OCI-LY7 (cell line): ENCODE data around the gene SLC25A11.

Experiments used
- CTCF ChIP-seq: fragments of 200-600 bp; sonication (generic); conservative IDR thresholded peaks from 2 replicates; pipeline ENCODE4 v1.5.1; 2014; ENCODE audit warnings: mild to moderate bottlenecking, antibody characterized with exemption, low read length, moderate library complexity, mixed read lengths
- EZH2phosphoT487 ChIP-seq: fragments of 200-600 bp; sonication (generic); IDR thresholded peaks from 2 replicates; pipeline ENCODE4 v1.6.1; 2018; ENCODE audit warnings: low read depth, borderline replicate concordance, mild to moderate bottlenecking, mixed run types, antibody characterized with exemption, low read length, moderate library complexity, mixed read lengths

- TF ChIP-seq EZH2phosphoT487 (no peak), CTCF (no peak)
Measured at GRCh38 chr17:4939546-4939795, 375 bp downstream of the SLC25A11 start.
